Stimulated activated CD4-positive, alpha-beta T cell treated with anti-CD3 and anti-CD28 coated beads, Interleukin-4, amount 100 ng/mL, for 24 hours (primary cell): ENCODE measurements around the gene SLC35F3.

ENCODE experiments used
- DNase-seq: peaks from one replicate; pipeline ENCODE4 v3.0.0-alpha.2; 2020

Gene SLC35F3

GRCh38 chr1:234265321-234265720 lies 360.8 kb downstream of the SLC35F3 start:
- no peak for DNase-seq

GRCh38 chr1:234265861-234266260 lies 361.4 kb downstream of the SLC35F3 start:
- DNase-seq: no peak

GRCh38 chr1:234270093-234270492 lies 365.6 kb downstream of the SLC35F3 start:
- DNase-seq: peak; percentile 22

- no peak for DNase-seq
These were observed 366.2 kb downstream of the SLC35F3 start for GRCh38 chr1:234270581-234271242.

GRCh38 chr1:234271243-234271606 lies 366.7 kb downstream of the SLC35F3 start:
- no peak for DNase-seq

GRCh38 chr1:234272656-234273312 lies 368.3 kb downstream of the SLC35F3 start:
- no peak for DNase-seq

- DNase-seq: no peak
These were observed 369.5 kb downstream of the SLC35F3 start for GRCh38 chr1:234273981-234274380.

- no peak for DNase-seq
These were observed 371.8 kb downstream of the SLC35F3 start for GRCh38 chr1:234276151-234276788.

- DNase-seq: no peak
These were observed 372.8 kb downstream of the SLC35F3 start for GRCh38 chr1:234277161-234277868.

GRCh38 chr1:234279021-234279420 lies 374.5 kb downstream of the SLC35F3 start:
- no peak for DNase-seq

- DNase-seq: no peak
These were observed 376.0 kb downstream of the SLC35F3 start for GRCh38 chr1:234280500-234280899.

GRCh38 chr1:234281826-234282489 lies 377.5 kb downstream of the SLC35F3 start:
- no peak for DNase-seq

GRCh38 chr1:234286206-234286605 lies 381.7 kb downstream of the SLC35F3 start:
- DNase-seq: no peak

- no peak for DNase-seq
These were observed 384.5 kb downstream of the SLC35F3 start for GRCh38 chr1:234288946-234289345.

GRCh38 chr1:234289538-234290305 lies 385.2 kb downstream of the SLC35F3 start:
- no peak for DNase-seq

- DNase-seq: no peak
These were observed 387.5 kb downstream of the SLC35F3 start for GRCh38 chr1:234292011-234292410.

GRCh38 chr1:234292548-234292947 lies 388.1 kb downstream of the SLC35F3 start:
- DNase-seq: no peak

GRCh38 chr1:234294109-234294817 lies 389.8 kb downstream of the SLC35F3 start:
- DNase-seq: no peak

- no peak for DNase-seq
These were observed 390.6 kb downstream of the SLC35F3 start for GRCh38 chr1:234295068-234295467.

GRCh38 chr1:234295626-234296025 lies 391.1 kb downstream of the SLC35F3 start:
- no peak for DNase-seq

- DNase-seq: no peak
These were observed 392.0 kb downstream of the SLC35F3 start for GRCh38 chr1:234296496-234296895.

GRCh38 chr1:234297668-234298067 lies 393.2 kb downstream of the SLC35F3 start:
- DNase-seq: no peak
